Neural cell (in vitro differentiated cells): ENCODE data around the gene ZFYVE21. TPM values are rescaled to one million over a fixed set of nuclear protein-coding genes. Genes with fewer than 3 reads are reported as not detected.
A peak's percentile ranks its signal among the peaks of the same experiment; 100 is the strongest.

ENCODE experiments used
- H2AFZ ChIP-seq: fragments of 200-600, 300-800 bp; sonication (generic), shearing (Covaris generic); 2 replicates; pipeline ENCODE4 v1.6.0; 2014; ENCODE audit warnings: low read depth, mild to moderate bottlenecking, antibody characterized with exemption, low read length, moderate library complexity
- H3F3A ChIP-seq: fragments of 200-600 bp; shearing (Covaris generic); 2 replicates; pipeline ENCODE4 v1.6.1; 2016; ENCODE audit warnings: mild to moderate bottlenecking, moderate library complexity, mixed read lengths, antibody characterized with exemption, low read length; ENCODE audit not compliant: insufficient read depth, poor library complexity, severe bottlenecking
- H3K27ac ChIP-seq: fragments of 200-600, 300-800 bp; sonication (generic), shearing (Covaris generic); 2 replicates; pipeline ENCODE4 v1.5.1; 2014; ENCODE audit warnings: mild to moderate bottlenecking, low read length, moderate library complexity
- H3K27me3 ChIP-seq: fragments of 300-800, 200-600 bp; sonication (generic), shearing (Covaris generic); 2 replicates; pipeline ENCODE4 v1.6.0; 2014; ENCODE audit warnings: mild to moderate bottlenecking, low read depth, low read length, moderate library complexity; ENCODE audit not compliant: insufficient read depth
- H3K36me3 ChIP-seq: fragments of 300-800, 200-600 bp; sonication (generic), shearing (Covaris generic); 2 replicates; pipeline ENCODE4 v1.5.1; 2014; ENCODE audit warnings: mild to moderate bottlenecking, antibody characterized with exemption, low read length, moderate library complexity; ENCODE audit not compliant: insufficient read depth
- H3K4me2 ChIP-seq: fragments of 300-800, 200-600 bp; sonication (generic), shearing (Covaris generic); 2 replicates; pipeline ENCODE4 v1.6.0; 2014; ENCODE audit warnings: mild to moderate bottlenecking, low read length
- H3K4me3 ChIP-seq: fragments of 300-800, 200-600 bp; sonication (generic), shearing (Covaris generic); 2 replicates; pipeline ENCODE4 v1.5.1; 2014; ENCODE audit warnings: mild to moderate bottlenecking, low read length, moderate library complexity
- H3K79me2 ChIP-seq: fragments of 200-600 bp; shearing (Covaris generic); replicated peaks from 2 replicates; pipeline ENCODE4 v1.6.0; 2014; ENCODE audit warnings: mild to moderate bottlenecking, low read length, moderate library complexity; ENCODE audit not compliant: insufficient read depth
- H3K9ac ChIP-seq: fragments of 300-800, 200-600 bp; sonication (generic), shearing (Covaris generic); 2 replicates; pipeline ENCODE4 v1.6.1; 2016; ENCODE audit warnings: mild to moderate bottlenecking, low read length, mixed read lengths
- H3K9me2 ChIP-seq: fragments of 200-600 bp; shearing (Covaris generic); 2 replicates; pipeline ENCODE4 v1.6.1; 2016; ENCODE audit warnings: mild to moderate bottlenecking, low read length, mixed read lengths; ENCODE audit not compliant: insufficient read depth
- H3K9me3 ChIP-seq: fragments of 200-600, 300-800 bp; sonication (generic), shearing (Covaris generic); 2 replicates; pipeline ENCODE4 v1.6.1; 2016; ENCODE audit warnings: mild to moderate bottlenecking, mixed run types, low read length, moderate library complexity, mixed read lengths
- H4K20me1 ChIP-seq: fragments of 200-600 bp; shearing (Covaris generic); 2 replicates; pipeline ENCODE4 v1.6.1; 2016; ENCODE audit warnings: mild to moderate bottlenecking, mixed run types; ENCODE audit not compliant: insufficient read depth
- EP300 ChIP-seq: fragments of 450-650 bp; conservative IDR thresholded peaks from 2 replicates; pipeline ENCODE4 v1.6.1; 2014; ENCODE audit warnings: antibody characterized with exemption, mild to moderate bottlenecking, moderate library complexity; ENCODE audit not compliant: poor library complexity, severe bottlenecking
- EZH2 ChIP-seq: fragments of 200-600, 300-800 bp; shearing (Covaris generic), sonication (generic); IDR thresholded peaks from 2 replicates; pipeline ENCODE4 v1.6.1; 2014; ENCODE audit warnings: antibody characterized with exemption, low read length, borderline replicate concordance, mild to moderate bottlenecking; ENCODE audit not compliant: insufficient read depth, poor library complexity, severe bottlenecking
- MXI1 ChIP-seq: fragments of 450-650 bp; conservative IDR thresholded peaks from 2 replicates; pipeline ENCODE4 v1.6.1; 2014; ENCODE audit warnings: antibody characterized with exemption, mild to moderate bottlenecking; ENCODE audit not compliant: poor library complexity, severe bottlenecking
- POLR2AphosphoS5 ChIP-seq: IDR thresholded peaks from 2 replicates; pipeline ENCODE4 v1.6.1; 2012
- RAD21 ChIP-seq: fragments of 450-650 bp; conservative IDR thresholded peaks from 2 replicates; pipeline ENCODE4 v1.6.1; 2014; ENCODE audit warnings: antibody characterized with exemption, mild to moderate bottlenecking, moderate library complexity
- REST ChIP-seq: IDR thresholded peaks from 2 replicates; pipeline ENCODE4 v1.6.1; 2012; ENCODE audit warnings: borderline replicate concordance
- SMC3 ChIP-seq: fragments of 450-650 bp; conservative IDR thresholded peaks from 2 replicates; pipeline ENCODE4 v1.6.1; 2014; ENCODE audit warnings: antibody characterized with exemption, mild to moderate bottlenecking, moderate library complexity; ENCODE audit not compliant: poor library complexity
- TAF1 ChIP-seq: IDR thresholded peaks from 2 replicates; pipeline ENCODE4 v1.6.1; 2012; ENCODE audit warnings: low read depth
- polyA plus RNA-seq: library from polyadenylated mRNA; depleted of rRNA; stranded (reverse); fragments of >200 nt; gene quantifications from 2 replicates; pipeline ENCODE4 v1.2.3, GENCODE V29; 2014
- TF ChIP-seq, protein P1 (sequence below): fragments of 450-650 bp; IDR thresholded peaks from 2 replicates; pipeline ENCODE4 v1.5.1; 2014; ENCODE audit warnings: antibody characterized with exemption, mild to moderate bottlenecking, moderate library complexity; ENCODE audit not compliant: poor library complexity, severe bottlenecking

Gene ZFYVE21
- polyA plus RNA-seq, 1 donor from 2014 or later = 99.7 TPM

GRCh38 chr14:103716091-103716801 is 636 bp downstream of the ZFYVE21 start:
- Histone ChIP-seq H3K4me3 (peak overlapping the region; percentile 89), H3F3A (no peaks in the 10 kb centered on the region), H3K9me2 (no peaks in the 10 kb centered on the region), H3K27me3 (no peaks in the 10 kb centered on the region), H3K27ac (no peak overlapping the region), H3K79me2 (peaks cover 40% of the 10 kb centered on the region), H3K36me3 (no peaks in the 10 kb centered on the region), H4K20me1 (peaks cover 5% of the 10 kb centered on the region), H3K9ac (peak overlapping the region; percentile 67), H3K4me2 (peak overlapping the region; percentile 72), H2AFZ (no peak overlapping the region), H3K9me3 (no peaks in the 10 kb centered on the region)
- TF ChIP-seq EZH2 (no peak), POLR2AphosphoS5 (no peak), REST (no peak), EP300 (no peak), SMC3 (no peak), TAF1 (no peak)
- TF ChIP-seq, protein P1, sequence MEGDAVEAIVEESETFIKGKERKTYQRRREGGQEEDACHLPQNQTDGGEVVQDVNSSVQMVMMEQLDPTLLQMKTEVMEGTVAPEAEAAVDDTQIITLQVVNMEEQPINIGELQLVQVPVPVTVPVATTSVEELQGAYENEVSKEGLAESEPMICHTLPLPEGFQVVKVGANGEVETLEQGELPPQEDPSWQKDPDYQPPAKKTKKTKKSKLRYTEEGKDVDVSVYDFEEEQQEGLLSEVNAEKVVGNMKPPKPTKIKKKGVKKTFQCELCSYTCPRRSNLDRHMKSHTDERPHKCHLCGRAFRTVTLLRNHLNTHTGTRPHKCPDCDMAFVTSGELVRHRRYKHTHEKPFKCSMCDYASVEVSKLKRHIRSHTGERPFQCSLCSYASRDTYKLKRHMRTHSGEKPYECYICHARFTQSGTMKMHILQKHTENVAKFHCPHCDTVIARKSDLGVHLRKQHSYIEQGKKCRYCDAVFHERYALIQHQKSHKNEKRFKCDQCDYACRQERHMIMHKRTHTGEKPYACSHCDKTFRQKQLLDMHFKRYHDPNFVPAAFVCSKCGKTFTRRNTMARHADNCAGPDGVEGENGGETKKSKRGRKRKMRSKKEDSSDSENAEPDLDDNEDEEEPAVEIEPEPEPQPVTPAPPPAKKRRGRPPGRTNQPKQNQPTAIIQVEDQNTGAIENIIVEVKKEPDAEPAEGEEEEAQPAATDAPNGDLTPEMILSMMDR = no peak

- no peak overlapping the region for H3K27ac ChIP-seq
- peak overlapping the region; percentile 72 for H3K4me2 ChIP-seq
- H3F3A ChIP-seq = no peaks in the 10 kb centered on the region
- TF ChIP-seq MXI1 (no peak), REST (no peak), TAF1 (no peak), POLR2AphosphoS5 (no peak), SMC3 (no peak), EZH2 (no peak), RAD21 (no peak), EP300 (no peak)
- TF ChIP-seq, protein P1 = no peak
- no peak overlapping the region for H3K9ac ChIP-seq
- H3K9me3 ChIP-seq = no peaks in the 10 kb centered on the region
- no peaks in the 10 kb centered on the region for H3K27me3 ChIP-seq
- no peak overlapping the region for H2AFZ ChIP-seq
- H3K36me3 ChIP-seq = no peaks in the 10 kb centered on the region
- H4K20me1 ChIP-seq = peaks cover 5% of the 10 kb centered on the region
- H3K4me3 ChIP-seq = peak overlapping the region; percentile 89
- H3K79me2 ChIP-seq = peaks cover 45% of the 10 kb centered on the region
- H3K9me2 ChIP-seq = no peaks in the 10 kb centered on the region
Measured at GRCh38 chr14:103716899-103717411, 1.3 kb downstream of the ZFYVE21 start.
